ENCODE measurements around the gene TTC28.
"Not testable (repeated sequence)": the region's sequence is repeated elsewhere in the genome, so short reads cannot be mapped to it uniquely, and the experiment has no call there.

Gene TTC28

GRCh38 chr22:28679611-28680287, at the start of gene TTC28:
Gene TTC28 (minus strand): TSS chr22:28679840. CDS start chr22:28679723, 117 bp downstream.
- peak; percentile 56 for DNase-seq (ENCODE audit: low spot score)

- DNase-seq (ENCODE audit: low spot score), result no peak
These were observed 49.1 kb upstream of the TTC28 start for GRCh38 chr22:28728621-28729313.

GRCh38 chr22:28728002-28728401, 48.4 kb upstream of the TTC28 start:
- no peak for DNase-seq (ENCODE audit: low spot score)

- no peak for DNase-seq (ENCODE audit: low spot score)
These were observed 38.4 kb upstream of the TTC28 start for GRCh38 chr22:28718044-28718443.

GRCh38 chr22:28716686-28717085, 37.0 kb upstream of the TTC28 start:
- no peak for DNase-seq (ENCODE audit: low spot score)

GRCh38 chr22:28715611-28716010, 36.0 kb upstream of the TTC28 start:
- no peak for DNase-seq (ENCODE audit: low spot score)

- no peak for DNase-seq (ENCODE audit: low spot score)
These were observed 34.5 kb upstream of the TTC28 start for GRCh38 chr22:28714043-28714628.

GRCh38 chr22:28711820-28712777, 32.5 kb upstream of the TTC28 start:
- DNase-seq (ENCODE audit: low spot score), result no peak

GRCh38 chr22:28711341-28711740, 31.7 kb upstream of the TTC28 start:
- DNase-seq (ENCODE audit: low spot score), result no peak

- DNase-seq (ENCODE audit: low spot score), result no peak
These were observed 31.0 kb upstream of the TTC28 start for GRCh38 chr22:28710576-28711191.

GRCh38 chr22:28710107-28710506, 30.5 kb upstream of the TTC28 start:
- DNase-seq (ENCODE audit: low spot score), result no peak

GRCh38 chr22:28706845-28707244, 27.2 kb upstream of the TTC28 start:
- DNase-seq (ENCODE audit: low spot score), result no peak

GRCh38 chr22:28703436-28703835, 23.8 kb upstream of the TTC28 start:
- no peak for DNase-seq (ENCODE audit: low spot score)

GRCh38 chr22:28702891-28703290, 23.3 kb upstream of the TTC28 start:
- no peak for DNase-seq (ENCODE audit: low spot score)

- DNase-seq (ENCODE audit: low spot score), result not testable (repeated sequence)
These were observed 13.6 kb upstream of the TTC28 start for GRCh38 chr22:28693041-28693760.

- not testable (repeated sequence) for DNase-seq (ENCODE audit: low spot score)
These were observed 10.2 kb upstream of the TTC28 start for GRCh38 chr22:28689796-28690195.

- DNase-seq (ENCODE audit: low spot score), result not testable (repeated sequence)
These were observed 3.3 kb upstream of the TTC28 start for GRCh38 chr22:28682966-28683365.

GRCh38 chr22:28680813-28681490, 1.3 kb upstream of the TTC28 start:
- DNase-seq (ENCODE audit: low spot score), result not testable (repeated sequence)

- not testable (repeated sequence) for DNase-seq (ENCODE audit: low spot score)
These were observed 646 bp downstream of the TTC28 start for GRCh38 chr22:28678778-28679610.

Data from pons (tissue), 1 donor.